Left kidney (tissue), 8 donors: ENCODE results near the gene TEX9. TPM values are rescaled to one million over a fixed set of nuclear protein-coding genes. Genes with fewer than 3 reads are reported as not detected.
"Not testable (repeated sequence)": the region's sequence is repeated elsewhere in the genome, so short reads cannot be mapped to it uniquely, and the experiment has no call there.

ENCODE experiments used
- DNase-seq: peaks from one replicate; pipeline ENCODE4 v3.0.0-alpha.2; 2013
- long read RNA-seq, 8 donors: transcript quantifications; one replicate each; lab custom pipeline, GENCODE V29; 2026
- polyA plus RNA-seq: library from polyadenylated mRNA; unstranded; fragments of 120-200 nt; gene quantifications from one replicate; pipeline ENCODE4 v1.2.1, GENCODE V29; 2013; ENCODE audit not compliant: insufficient read length

The TEX9 gene
- polyA plus RNA-seq: 36.9 TPM
- long read RNA-seq, donor 1: 0 reads
- long read RNA-seq, donor 2, partial matches to known transcripts: 128 of 138 reads
- long read RNA-seq, donor 2, other reads (novel, unspliced or antisense): 8 of 138 reads
- long read RNA-seq, donor 3, partial matches to known transcripts: 102 of 104 reads
- long read RNA-seq, donor 3, other reads (novel, unspliced or antisense): 0 of 104 reads
- long read RNA-seq, donor 4: 0 reads
- long read RNA-seq, donor 5, partial matches to known transcripts: 112 of 113 reads
- long read RNA-seq, donor 5, other reads (novel, unspliced or antisense): 0 of 113 reads
- long read RNA-seq, donor 6, partial matches to known transcripts: 0 of 1 reads
- long read RNA-seq, donor 6, other reads (novel, unspliced or antisense): 0 of 1 reads
- long read RNA-seq, donor 7, partial matches to known transcripts: 245 of 253 reads
- long read RNA-seq, donor 7, other reads (novel, unspliced or antisense): 7 of 253 reads
- long read RNA-seq, donor 8, partial matches to known transcripts: 50 of 50 reads
- long read RNA-seq, donor 8, other reads (novel, unspliced or antisense): 0 of 50 reads

DNA sequence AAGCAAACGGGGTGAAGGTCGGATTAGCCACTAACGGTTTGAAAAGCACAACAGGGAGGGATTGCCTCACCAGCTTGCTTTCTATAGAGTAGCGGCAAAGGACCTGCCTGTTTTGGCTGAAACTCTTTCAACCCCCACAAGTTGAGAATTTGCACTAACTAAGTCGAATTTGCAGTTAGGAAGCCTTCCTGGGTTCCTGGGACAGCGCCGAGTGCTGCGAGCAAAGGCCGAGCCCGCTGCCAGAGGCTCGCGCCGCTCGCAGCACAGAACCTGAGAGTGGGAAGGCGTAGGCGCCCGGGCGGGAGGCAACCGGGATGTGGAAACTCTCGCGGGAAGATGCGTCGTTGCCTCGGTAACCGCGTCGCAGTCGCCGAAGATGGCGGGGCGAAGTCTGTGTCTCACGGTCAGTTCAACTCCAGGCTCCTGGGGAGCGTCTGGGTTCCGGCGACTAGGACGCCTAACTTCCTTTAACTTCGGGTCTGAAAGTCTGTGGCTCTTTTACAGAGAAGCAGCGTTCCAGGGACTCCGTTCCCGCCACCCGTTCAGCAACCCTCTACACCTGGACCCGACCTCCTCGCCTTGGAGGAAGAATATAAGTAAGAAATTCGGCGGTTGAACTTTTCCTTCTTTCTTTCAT lies at the start of gene TEX9:
TSS of gene TEX9 (plus strand) at position 352 of the 637 bp plus-strand sequence. CDS start at position 377, 25 bp downstream.
- DNase-seq: peak; percentile 85

DNA sequence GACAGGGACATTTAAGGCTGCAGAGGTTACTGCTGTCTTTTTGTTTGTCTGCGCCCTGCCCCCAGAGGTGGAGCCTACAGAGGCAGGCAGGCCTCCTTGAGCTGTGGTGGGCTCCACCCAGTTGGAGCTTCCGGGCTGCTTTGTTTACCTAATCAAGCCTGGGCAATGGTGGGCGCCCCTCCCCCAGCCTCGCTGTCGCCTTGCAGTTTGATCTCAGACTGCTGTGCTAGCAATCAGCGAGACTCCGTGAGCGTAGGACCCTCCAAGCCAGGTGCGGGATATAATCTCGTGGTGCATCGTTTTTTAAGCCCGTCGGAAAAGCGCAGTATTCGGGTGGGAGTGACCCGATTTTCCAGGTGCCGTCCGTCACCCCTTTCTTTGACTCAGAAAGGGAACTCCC lies 48.7 kb upstream of the TEX9 start:
- DNase-seq: not testable (repeated sequence)

DNA sequence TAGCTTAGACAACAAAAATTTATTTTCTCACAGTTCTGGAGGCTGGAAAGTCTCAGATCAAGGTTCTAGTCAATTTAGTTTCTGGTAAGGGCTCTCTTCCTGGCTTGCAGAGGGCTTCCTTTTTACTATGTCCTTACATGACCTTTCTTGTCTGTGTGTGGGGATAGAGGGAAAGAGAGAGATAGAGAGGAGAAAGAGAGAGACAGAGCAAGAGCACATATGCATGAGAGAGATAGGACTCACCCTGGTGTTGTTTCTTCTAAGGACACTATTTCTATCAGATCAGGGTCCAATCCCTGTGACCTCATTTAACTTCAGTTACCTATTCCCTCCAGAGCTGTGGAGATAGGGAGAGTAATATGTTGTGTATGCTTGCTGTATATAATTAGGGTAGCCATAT lies 44.9 kb upstream of the TEX9 start:
- DNase-seq: no peak

GRCh38 chr15:56320861-56321260 lies 44.4 kb upstream of the TEX9 start:
- no peak for DNase-seq

GRCh38 chr15:56322444-56322843 lies 42.8 kb upstream of the TEX9 start:
- no peak for DNase-seq

- no peak for DNase-seq
Measured at GRCh38 chr15:56323435-56323834, 41.8 kb upstream of the TEX9 start.

- DNase-seq: no peak
Measured at GRCh38 chr15:56325186-56325585, 40.0 kb upstream of the TEX9 start.

GRCh38 chr15:56327721-56328502 lies 37.3 kb upstream of the TEX9 start:
- no peak for DNase-seq

GRCh38 chr15:56337084-56337725 lies 28.0 kb upstream of the TEX9 start:
- no peak for DNase-seq

- DNase-seq: no peak
Measured at GRCh38 chr15:56339594-56339993, 25.6 kb upstream of the TEX9 start.

- DNase-seq: no peak
Measured at GRCh38 chr15:56341201-56341600, 24.0 kb upstream of the TEX9 start.

- no peak for DNase-seq
Measured at GRCh38 chr15:56342653-56343052, 22.6 kb upstream of the TEX9 start.

- no peak for DNase-seq
Measured at GRCh38 chr15:56343879-56344278, 21.3 kb upstream of the TEX9 start.

DNA sequence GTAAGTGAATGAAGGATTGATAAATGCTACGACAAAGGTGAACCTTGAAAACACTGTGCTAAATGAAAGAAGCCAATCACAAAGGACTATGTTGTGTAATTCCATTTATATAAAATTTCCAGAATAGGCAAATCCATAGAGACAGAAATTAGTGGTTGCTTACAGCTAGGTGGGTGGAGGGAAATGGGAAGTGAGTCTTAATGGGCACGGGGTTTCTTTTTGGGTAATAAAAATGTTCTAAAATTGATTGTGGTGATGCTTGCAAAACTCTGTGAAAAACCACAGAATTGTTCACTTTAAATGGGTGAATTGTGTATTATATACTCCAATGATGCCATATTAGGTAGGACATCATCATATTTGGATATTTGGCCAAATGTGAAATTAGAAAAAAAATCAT lies 20.9 kb upstream of the TEX9 start:
- no peak for DNase-seq

- no peak for DNase-seq
Measured at GRCh38 chr15:56346414-56346813, 18.8 kb upstream of the TEX9 start.

GRCh38 chr15:56349554-56349953 lies 15.7 kb upstream of the TEX9 start:
- DNase-seq: no peak

- DNase-seq: no peak
Measured at GRCh38 chr15:56351353-56351752, 13.9 kb upstream of the TEX9 start.

DNA sequence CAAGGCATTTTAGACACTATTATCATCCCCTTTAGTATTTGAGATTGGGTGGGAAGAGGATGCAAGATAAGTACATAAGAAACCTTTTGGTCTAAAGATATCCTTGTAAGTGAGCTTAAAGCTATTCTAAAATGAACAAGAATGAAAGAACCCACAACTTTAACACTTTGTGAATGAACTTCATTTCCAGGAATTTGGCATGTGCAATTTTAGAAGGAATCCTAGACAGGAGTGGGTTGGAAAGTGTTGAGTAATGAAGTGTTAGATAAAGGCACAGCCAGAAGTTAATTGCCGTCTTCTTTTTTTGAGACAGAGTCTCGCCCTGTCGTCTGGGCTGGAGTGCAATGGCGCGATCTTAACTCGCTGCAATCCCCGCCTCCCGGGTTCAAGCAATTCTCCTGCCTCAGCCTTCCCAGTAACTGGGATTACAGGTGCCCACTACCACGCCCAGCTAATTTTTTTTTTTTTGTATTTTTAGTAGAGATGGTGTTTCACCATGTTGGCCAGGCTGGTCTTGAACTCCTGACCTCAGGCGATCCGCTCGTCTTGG lies 13.2 kb upstream of the TEX9 start:
- no peak for DNase-seq

DNA sequence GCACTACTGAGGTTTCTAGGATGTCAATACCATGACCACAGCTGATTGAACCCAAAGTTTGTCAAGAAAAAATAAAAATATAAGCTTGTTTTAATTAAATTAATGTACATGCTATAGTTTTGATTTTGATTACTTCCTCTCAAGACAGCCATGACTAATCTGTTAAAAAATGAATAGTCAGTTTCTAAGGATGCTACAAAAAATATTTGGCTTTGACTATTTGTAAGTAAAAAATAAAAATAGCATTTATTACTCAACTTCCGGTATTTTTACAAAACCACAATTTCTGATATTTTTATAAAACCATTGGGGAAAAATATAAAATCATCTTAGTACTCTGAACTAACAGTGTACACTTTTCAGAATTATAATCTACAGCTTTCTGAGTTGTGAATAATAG lies 12.1 kb upstream of the TEX9 start:
- no peak for DNase-seq

- no peak for DNase-seq
Measured at GRCh38 chr15:56353740-56354139, 11.5 kb upstream of the TEX9 start.

DNA sequence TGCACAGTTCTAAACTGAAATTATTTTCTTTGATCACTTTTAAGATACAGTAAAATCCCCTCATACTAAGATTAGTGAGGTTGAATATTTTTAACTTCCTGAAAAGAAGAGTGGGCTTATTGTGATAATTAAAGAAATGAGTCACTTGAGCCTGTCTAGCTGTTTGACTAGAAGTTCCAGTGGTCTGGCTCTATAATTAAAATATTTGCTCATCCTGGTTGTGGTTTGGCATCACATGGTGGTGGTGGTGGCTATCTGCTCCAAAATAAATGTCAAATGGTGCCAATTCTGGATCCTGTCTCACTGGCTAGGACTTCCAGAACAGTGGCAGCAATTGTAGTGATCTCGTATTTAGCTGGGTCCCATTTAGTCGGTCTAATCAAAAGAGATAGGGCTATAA lies 8.6 kb upstream of the TEX9 start:
- DNase-seq: no peak

GRCh38 chr15:56358604-56359003 lies 6.6 kb upstream of the TEX9 start:
- DNase-seq: no peak
